ENCODE data around the gene LHX4.

Gene LHX4

DNA sequence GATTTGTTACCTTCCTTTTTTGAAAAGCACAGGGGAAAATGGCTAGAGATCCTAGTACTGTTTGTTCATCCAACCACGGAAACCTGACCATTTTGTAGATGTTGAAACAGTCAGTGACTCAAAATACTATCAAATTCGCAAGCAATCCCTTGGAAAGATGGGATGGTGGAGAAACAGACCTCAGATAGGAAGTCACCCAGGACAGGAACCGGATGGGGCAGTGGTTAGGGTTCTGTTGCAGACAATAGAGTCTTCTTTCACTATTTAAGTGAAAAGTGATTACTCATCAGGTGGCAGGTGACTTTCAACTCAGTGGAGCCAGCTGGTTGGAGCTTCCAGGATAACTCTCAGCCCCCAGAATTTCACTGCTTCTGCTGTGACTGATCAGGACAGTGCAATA lies 17.0 kb downstream of the LHX4 start:
- no peak for DNase-seq

DNA sequence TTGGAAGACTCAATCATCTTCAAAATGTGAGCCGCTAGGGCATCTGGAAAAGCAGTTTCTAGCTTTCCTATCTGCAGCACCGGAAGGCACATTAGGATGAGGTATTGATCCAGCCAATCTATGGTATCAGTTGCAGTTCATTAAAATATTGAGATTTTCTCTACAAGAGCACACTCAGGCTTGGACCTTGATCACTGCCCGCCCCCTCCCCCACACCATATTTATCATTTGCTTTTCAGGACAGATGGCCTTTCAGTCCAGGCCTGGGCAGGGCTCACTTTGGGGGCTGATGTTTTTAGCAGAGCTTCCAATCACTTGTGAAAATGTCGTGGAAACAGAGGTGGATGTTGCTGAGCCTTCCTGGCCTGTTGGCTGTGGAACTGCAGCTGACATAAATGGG lies 17.5 kb downstream of the LHX4 start:
- no peak for DNase-seq

- DNase-seq = no peak
These were observed 18.1 kb downstream of the LHX4 start for GRCh38 chr1:180248176-180248575.

- no peak for DNase-seq
These were observed 18.9 kb downstream of the LHX4 start for GRCh38 chr1:180248731-180249681.

GRCh38 chr1:180249725-180250498 lies 19.8 kb downstream of the LHX4 start:
- DNase-seq = no peak

- DNase-seq = no peak
These were observed 20.4 kb downstream of the LHX4 start for GRCh38 chr1:180250499-180250770.

GRCh38 chr1:180250883-180251509 lies 20.9 kb downstream of the LHX4 start:
- DNase-seq = no peak

GRCh38 chr1:180251526-180252305 lies 21.7 kb downstream of the LHX4 start:
- no peak for DNase-seq

- DNase-seq = peak; percentile 70
These were observed 22.8 kb downstream of the LHX4 start for GRCh38 chr1:180252638-180253536.

DNA sequence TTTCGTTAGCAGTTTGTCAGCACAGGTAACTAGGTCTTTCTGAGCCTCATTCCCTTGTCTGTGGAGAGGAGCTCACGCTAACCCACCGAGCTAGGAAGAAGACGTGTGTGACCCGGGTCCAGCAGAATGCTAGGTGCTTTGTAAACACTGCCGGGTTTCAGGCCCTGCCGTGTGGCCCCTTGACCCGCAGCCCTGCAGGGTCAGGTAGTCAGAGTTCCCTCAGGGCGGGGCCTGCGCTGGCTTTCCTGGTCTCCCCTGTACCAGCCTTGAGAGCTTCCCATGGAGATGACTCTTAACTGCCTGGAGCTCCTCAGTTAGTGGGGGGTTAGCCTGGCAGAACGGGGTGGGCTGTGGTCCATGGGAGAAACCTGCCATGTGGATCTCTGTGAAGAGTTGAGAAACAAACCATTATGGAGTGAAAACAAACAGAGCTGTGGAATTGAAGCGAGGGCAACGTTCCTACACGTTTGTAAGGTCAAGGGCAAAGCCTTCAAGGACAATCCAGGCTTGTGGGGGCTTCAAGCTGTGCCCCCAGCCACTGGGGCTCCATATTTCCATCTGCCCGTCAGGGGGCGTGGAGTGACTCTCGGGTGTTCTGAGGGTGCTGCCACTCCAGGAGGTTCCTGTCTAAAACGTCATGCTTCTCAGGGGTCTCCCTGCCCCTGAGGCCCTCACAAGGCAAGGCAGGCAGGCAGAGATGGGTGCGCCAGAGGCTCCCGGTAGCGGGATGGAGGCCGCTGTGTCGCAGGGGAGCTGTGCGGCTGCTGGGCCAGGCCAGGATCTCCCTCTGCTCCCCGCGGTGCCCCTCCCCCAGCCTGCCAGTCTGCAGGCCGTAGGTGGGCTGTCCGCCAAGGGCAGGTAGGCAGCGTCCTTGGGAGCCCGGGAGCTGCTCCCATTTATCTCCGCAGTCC lies 23.8 kb downstream of the LHX4 start:
- DNase-seq = no peak

DNA sequence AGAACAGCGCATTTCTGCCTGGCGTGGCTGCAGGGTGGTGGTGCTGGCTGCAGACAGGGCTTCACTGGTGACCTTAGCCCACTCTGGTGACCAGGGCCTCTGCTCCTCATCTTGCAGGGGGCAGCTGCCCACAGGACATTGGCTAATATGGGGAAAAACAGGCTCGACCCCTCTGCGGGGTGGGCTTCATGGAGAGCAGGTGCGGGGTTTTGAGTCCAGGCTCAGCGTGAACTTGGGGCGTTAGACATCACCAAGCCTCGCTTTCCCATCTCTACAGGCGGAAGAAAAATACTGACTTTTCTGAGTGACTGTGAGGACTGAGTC lies 24.4 kb downstream of the LHX4 start:
- DNase-seq = no peak

DNA sequence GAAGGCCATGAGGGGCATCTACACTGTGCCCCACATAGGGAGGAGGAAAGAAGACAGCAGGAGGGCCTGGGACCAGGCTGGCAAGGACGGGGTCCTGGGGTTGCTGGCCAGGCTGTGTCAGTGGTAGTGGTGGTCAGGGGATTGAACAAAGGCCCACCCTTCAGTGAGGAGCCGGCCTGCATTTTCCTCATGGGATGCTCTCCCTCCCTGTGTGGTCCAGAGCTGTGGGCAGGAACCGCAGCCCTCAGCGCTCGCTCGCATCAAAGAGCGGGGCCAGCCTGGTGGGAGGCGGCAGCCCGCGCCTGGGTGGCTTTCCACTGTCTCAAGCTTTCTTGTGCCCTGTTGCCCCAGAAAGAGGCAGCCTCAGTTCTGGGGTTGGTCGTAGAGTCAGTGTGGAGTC lies 24.8 kb downstream of the LHX4 start:
- no peak for DNase-seq

GRCh38 chr1:180255536-180256340 lies 25.7 kb downstream of the LHX4 start:
- DNase-seq = no peak

GRCh38 chr1:180256341-180257027 lies 26.4 kb downstream of the LHX4 start:
- no peak for DNase-seq

- no peak for DNase-seq
These were observed 26.9 kb downstream of the LHX4 start for GRCh38 chr1:180257028-180257386.

DNA sequence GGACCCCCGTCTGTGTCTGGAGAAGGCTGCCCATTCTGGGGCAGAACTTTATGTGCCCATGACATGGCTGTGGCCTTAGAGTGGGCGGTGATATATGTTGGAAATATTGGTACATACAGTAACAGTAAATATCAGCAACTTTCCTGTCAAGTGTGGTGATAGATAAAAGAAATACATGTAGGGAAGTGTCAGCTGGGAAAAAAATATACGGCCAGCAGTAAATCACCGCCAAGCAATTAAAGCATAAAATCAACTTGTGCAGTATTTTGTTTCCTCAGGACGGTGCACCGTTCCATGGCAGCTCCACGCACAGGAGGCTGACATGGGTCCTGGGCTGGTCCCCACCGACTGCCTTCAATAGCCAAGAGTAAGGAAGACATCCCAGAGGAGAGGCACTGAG lies 27.4 kb downstream of the LHX4 start:
- no peak for DNase-seq

GRCh38 chr1:180258290-180258689 lies 28.2 kb downstream of the LHX4 start:
- DNase-seq = no peak

GRCh38 chr1:180258935-180259334 lies 28.9 kb downstream of the LHX4 start:
- no peak for DNase-seq
